ENCODE results near the gene C7orf33.

Gene C7orf33

GRCh38 chr7:148615085-148615730, 24.6 kb downstream of the C7orf33 start:
- H3K36me3 ChIP-seq (ENCODE audit: control insufficient read depth, insufficient read depth, low read length): no peaks in the 10 kb centered on the region
- H3K9me3 ChIP-seq (ENCODE audit: control insufficient read depth, low read length): no peaks in the 10 kb centered on the region
- no peaks in the 10 kb centered on the region for H3K4me1 ChIP-seq
- H3K79me2 ChIP-seq: no peaks in the 10 kb centered on the region
- H3K4me2 ChIP-seq (ENCODE audit: low read length): no peak overlapping the region
- H3K27me3 ChIP-seq (ENCODE audit: control insufficient read depth, insufficient read depth, low read length): no peaks in the 10 kb centered on the region
- TF ChIP-seq CTCF (IDR thresholded peaks at IDR 0.05): no peak
- H2AFZ ChIP-seq: no peak overlapping the region
- no peak overlapping the region for H3K27ac ChIP-seq
- H3K4me3 ChIP-seq (ENCODE audit: low read depth, low read length): no peak overlapping the region
- no peak overlapping the region for H3K9ac ChIP-seq

- Histone ChIP-seq H3K9ac (no peak overlapping the region), H3K9me3 (ENCODE audit: control insufficient read depth, low read length) (no peaks in the 10 kb centered on the region), H3K4me1 (peaks cover 6% of the 10 kb centered on the region), H3K79me2 (no peaks in the 10 kb centered on the region), H3K27me3 (ENCODE audit: control insufficient read depth, insufficient read depth, low read length) (no peaks in the 10 kb centered on the region), H3K4me3 (ENCODE audit: low read depth, low read length) (no peak overlapping the region), H2AFZ (no peak overlapping the region), H3K4me2 (ENCODE audit: low read length) (no peak overlapping the region), H3K27ac (no peak overlapping the region), H3K36me3 (ENCODE audit: control insufficient read depth, insufficient read depth, low read length) (no peaks in the 10 kb centered on the region)
- no peak for TF ChIP-seq CTCF (IDR thresholded peaks at IDR 0.05)
Measured at GRCh38 chr7:148620749-148621359, 30.3 kb downstream of the C7orf33 start.

GRCh38 chr7:148621563-148621962, 31.0 kb downstream of the C7orf33 start:
- H3K9me3 ChIP-seq (ENCODE audit: control insufficient read depth, low read length): no peaks in the 10 kb centered on the region
- H3K4me3 ChIP-seq (ENCODE audit: low read depth, low read length): no peak overlapping the region
- no peak overlapping the region for H3K9ac ChIP-seq
- H3K79me2 ChIP-seq: no peaks in the 10 kb centered on the region
- H3K27me3 ChIP-seq (ENCODE audit: control insufficient read depth, insufficient read depth, low read length): no peaks in the 10 kb centered on the region
- peaks cover 6% of the 10 kb centered on the region for H3K4me1 ChIP-seq
- H2AFZ ChIP-seq: no peak overlapping the region
- TF ChIP-seq CTCF (IDR thresholded peaks at IDR 0.05): no peak
- H3K4me2 ChIP-seq (ENCODE audit: low read length): no peak overlapping the region
- no peaks in the 10 kb centered on the region for H3K36me3 ChIP-seq (ENCODE audit: control insufficient read depth, insufficient read depth, low read length)
- H3K27ac ChIP-seq: no peak overlapping the region

GRCh38 chr7:148622887-148623585, 32.5 kb downstream of the C7orf33 start:
- Histone ChIP-seq H3K36me3 (ENCODE audit: control insufficient read depth, insufficient read depth, low read length) (no peaks in the 10 kb centered on the region), H3K4me3 (ENCODE audit: low read depth, low read length) (no peak overlapping the region), H3K27ac (no peak overlapping the region), H3K9ac (no peak overlapping the region), H3K4me1 (peaks cover 6% of the 10 kb centered on the region), H2AFZ (no peak overlapping the region), H3K79me2 (no peaks in the 10 kb centered on the region), H3K4me2 (ENCODE audit: low read length) (no peak overlapping the region), H3K27me3 (ENCODE audit: control insufficient read depth, insufficient read depth, low read length) (no peaks in the 10 kb centered on the region), H3K9me3 (ENCODE audit: control insufficient read depth, low read length) (no peaks in the 10 kb centered on the region)
- TF ChIP-seq CTCF (IDR thresholded peaks at IDR 0.05): no peak

All from parathyroid adenoma (tissue), 2 donors.